Limb (tissue), 2 donors: ENCODE results near the gene ACTA2.

Experiments used
- DNase-seq, 2 donors: peaks; one replicate each; pipeline ENCODE4 v3.0.0-alpha.2; 2016; ENCODE audit errors: extremely low spot score in 2 of 2

ACTA2 gene

DNA sequence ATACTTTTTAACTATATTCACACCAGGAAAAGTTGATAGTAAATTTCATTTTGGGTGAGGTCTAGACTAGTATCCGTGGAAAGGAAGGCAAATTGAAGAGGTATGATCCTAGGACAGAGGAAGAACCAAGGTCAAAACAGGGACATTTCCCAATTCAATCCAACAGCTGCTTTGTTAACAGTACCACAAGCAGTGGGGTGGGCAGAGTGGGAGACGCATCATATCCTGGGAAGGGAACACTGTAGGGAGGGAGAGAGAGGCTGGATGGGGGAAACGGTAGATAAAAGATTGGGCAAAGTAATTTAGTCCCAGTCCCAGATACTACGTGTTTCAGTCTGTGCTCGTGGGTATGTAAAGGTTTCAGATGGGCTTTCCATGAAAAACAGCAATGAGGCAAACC lies 28.9 kb upstream of the ACTA2 start:
- no peak for DNase-seq

DNA sequence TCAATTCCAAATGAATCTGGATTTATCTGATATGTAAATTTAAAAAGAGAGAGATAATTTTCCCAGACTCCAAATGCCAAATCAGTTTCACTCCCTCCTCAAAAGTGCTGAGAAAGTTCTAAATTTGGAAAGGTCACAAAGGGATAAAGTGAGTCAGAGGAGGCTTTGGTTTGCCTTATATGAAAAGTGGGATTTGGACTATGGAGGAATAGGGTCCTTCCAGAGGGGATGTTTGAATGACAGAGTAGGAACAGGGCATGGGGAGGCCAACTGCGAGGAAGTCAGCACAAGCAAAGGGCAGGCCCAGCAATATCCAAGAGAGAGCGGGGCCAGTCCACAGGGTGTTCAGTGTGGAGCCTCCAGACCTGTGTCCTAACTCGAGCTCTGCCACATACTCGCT lies 28.2 kb upstream of the ACTA2 start:
- no peak for DNase-seq

- no peak for DNase-seq
Observed at GRCh38 chr10:88980247-88980646, 27.7 kb upstream of the ACTA2 start.

DNA sequence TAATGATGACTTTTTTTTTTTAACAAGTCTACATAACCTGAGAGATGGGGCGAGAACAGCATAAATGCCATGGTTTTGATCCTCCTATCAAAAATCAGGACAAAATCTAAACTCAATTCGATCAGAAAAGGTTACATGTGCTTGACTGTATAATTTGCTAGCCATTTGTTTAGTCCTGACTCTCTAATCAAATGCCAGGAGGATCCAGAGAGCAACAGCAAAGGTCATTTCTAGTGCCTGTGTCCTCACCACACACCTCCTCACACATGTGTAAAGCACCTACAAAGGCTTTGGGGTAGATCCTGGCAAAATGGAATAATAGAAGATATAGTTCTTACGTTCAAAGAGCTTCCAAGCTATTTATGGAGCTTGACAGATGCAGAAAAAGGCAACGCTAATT lies 27.0 kb upstream of the ACTA2 start:
- DNase-seq: no peak

DNA sequence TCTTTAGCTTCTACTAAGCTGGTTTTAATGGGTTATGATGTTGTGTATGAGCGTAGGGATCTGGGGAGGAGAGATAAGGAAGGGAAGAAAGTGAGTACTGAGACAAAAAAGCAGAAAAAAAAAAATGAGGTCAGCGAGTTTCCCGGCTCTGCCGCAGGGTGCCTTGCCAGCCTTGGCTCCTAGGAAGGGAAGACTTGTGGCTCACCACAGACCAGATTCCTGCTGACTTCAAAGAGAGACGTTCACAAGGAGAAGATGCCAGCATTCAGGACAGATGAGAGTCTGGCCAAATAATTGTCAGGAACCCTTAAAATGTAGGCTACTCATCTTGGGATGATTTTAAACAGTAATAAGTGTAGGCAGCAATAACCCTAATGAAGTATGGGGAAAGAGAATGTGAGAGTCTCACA lies 26.6 kb upstream of the ACTA2 start:
- DNase-seq: no peak

DNA sequence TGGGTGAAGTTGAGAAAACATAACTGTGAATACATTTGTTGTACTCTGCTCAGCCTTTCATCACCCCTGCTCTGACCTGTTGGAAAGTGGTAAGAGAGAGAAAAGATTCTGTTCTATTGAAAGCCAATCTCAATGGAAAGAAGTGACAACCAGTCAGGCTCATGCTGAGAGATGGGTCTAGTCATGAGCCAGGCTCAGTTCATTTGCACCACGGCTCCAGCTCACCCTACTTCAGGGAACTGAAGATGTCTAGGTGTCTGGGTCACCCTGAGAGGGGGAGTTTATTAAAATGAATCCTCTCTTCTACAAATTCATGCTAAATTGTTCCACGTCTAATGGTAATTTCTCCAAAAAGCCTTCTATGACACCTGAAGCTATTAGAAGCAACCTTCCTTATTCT lies 25.9 kb upstream of the ACTA2 start:
- no peak for DNase-seq

GRCh38 chr10:88975377-88975720 lies 22.8 kb upstream of the ACTA2 start:
- DNase-seq: no peak

GRCh38 chr10:88974446-88975376 lies 22.1 kb upstream of the ACTA2 start:
- no peak for DNase-seq

DNA sequence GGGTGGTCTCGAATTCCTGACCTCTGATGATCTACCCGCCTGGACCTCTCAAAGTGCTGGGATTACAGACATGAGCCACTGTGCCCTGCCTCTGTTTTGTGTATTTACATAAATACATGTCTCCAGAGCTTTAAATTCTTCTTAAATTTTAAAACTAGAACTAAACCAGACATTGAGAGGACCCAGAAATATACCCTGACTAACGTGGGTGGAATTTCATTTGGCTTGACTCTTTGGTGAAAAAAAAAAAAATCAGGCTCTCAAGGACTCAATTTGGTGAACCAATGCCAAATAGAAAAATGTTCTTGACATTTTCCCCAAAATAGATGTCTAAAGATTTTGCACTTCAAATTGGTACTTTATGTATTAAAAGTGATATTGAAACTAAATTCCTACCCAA lies 21.4 kb upstream of the ACTA2 start:
- no peak for DNase-seq

DNA sequence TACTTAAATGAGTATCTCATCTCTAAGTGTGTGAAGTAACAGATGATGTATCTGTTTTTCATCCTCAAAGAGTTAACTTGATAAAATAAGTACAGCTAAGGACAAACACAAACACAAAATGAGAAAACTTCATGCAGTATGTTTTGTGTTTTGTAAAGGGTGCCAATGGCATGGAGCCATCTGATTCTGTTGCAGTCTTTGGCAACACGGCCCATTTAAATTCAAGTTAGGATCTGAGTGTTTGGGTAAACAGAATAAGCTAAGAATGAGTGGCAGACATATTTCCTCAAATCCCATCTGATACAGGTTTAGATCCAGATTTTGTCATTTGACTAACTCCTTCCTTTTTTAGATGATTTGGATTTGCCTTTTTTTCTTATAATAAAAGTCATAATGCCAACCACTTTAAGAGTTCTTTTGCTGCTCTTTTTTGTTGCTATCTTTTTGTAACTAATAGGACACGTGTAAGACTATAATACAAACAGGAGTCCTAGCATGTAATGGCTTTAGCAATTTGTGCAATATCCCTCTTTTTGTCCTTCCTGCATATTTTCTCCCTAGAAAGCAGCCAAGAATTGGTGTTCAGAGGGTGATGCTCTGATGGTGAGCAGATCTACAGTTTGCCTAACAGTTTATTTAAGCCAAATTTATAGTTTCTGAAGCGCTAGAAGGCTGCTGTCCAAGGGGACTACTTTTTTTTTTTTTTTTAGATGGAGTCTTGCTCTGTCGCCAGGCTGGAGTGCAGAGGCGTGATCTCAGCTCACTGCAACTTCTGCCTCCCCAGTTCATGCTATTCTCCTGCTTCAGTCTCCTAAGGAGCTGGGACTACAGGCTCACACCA lies 18.9 kb upstream of the ACTA2 start:
- no peak for DNase-seq

GRCh38 chr10:88968391-88968790 lies 15.8 kb upstream of the ACTA2 start:
- no peak for DNase-seq

- no peak for DNase-seq
Observed at GRCh38 chr10:88966797-88967196, 14.2 kb upstream of the ACTA2 start.

GRCh38 chr10:88964869-88965415 lies 12.4 kb upstream of the ACTA2 start:
- no peak for DNase-seq

GRCh38 chr10:88964360-88964759 lies 11.8 kb upstream of the ACTA2 start:
- DNase-seq: no peak

- no peak for DNase-seq
Observed at GRCh38 chr10:88963318-88963717, 10.7 kb upstream of the ACTA2 start.

DNA sequence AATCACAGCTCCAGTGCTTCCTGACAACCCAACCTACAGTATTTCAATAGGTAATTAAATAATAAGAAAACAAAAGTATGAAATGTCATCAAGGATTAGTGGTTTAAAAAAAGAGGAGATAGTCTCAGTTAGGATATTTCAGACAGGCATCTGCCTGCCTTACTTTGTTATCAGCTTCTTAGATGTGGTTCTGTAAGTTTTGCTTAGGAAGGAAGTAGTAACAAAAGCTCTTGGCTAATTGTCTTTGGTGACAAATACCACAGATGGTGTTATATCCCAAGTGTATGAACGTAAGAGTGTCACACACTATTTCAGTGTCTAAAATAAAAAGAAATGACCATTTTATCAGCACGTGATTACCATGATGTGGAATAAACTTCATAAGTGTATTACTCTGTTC lies 9.8 kb upstream of the ACTA2 start:
- DNase-seq: no peak

DNA sequence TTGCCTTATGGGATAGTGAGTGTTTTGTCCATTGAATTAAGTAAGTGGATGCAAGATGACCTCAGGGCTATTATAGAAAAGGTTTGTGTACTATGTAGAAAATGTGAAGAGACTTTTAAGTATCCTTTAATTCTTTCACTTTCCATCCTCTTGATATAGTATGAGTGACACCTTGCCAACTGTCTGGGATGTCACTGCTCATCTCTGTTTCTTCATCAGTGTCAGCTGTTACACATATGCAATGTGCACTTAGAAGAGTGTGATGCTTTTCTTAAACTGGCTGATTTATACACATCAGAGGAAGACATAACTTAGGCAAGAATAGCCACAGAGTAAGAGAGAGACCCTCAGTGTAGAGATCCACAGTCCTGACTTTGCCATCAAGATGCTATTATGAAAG lies 8.7 kb upstream of the ACTA2 start:
- DNase-seq: no peak

GRCh38 chr10:88960802-88961201 lies 8.2 kb upstream of the ACTA2 start:
- DNase-seq: no peak

GRCh38 chr10:88958721-88959120 lies 6.1 kb upstream of the ACTA2 start:
- no peak for DNase-seq

GRCh38 chr10:88957381-88957780 lies 4.8 kb upstream of the ACTA2 start:
- DNase-seq: no peak

GRCh38 chr10:88954458-88955083 lies 2.0 kb upstream of the ACTA2 start:
- DNase-seq: no peak

GRCh38 chr10:88953662-88954061 lies 1.1 kb upstream of the ACTA2 start:
- DNase-seq: no peak
